Fibroblast of skin of left quadriceps (primary cell): Measurements from ENCODE around the gene OR51S1.
"Not testable (repeated sequence)": the region's sequence is repeated elsewhere in the genome, so short reads cannot be mapped to it uniquely, and the experiment has no call there.

Experiments used
- DNase-seq, 2 experiments: peaks; one replicate each; pipeline ENCODE4 v3.0.0-alpha.2; 2013; ENCODE audit warnings: low read depth in 2 of 2

Gene OR51S1

DNA sequence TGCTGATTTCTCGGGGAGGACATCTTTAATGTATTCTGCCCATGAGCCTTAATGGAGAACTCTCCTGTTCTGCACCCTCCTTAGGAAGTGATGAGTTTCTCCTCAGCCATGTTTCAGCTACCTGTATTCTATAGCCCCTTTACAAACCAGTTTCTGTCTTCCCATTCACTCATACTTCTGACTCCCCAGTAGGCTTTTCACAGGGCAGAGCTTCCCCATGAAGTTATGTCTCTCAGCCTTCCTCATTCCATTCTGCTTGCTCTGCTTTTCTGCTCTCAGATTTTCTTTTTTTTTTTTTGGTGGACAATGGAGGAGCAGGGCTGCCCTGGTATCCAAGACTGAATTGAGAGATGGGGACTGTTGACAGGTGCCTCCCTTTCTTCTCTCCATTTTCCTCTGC is 40.5 kb downstream of the OR51S1 start:
- no peak for DNase-seq

DNA sequence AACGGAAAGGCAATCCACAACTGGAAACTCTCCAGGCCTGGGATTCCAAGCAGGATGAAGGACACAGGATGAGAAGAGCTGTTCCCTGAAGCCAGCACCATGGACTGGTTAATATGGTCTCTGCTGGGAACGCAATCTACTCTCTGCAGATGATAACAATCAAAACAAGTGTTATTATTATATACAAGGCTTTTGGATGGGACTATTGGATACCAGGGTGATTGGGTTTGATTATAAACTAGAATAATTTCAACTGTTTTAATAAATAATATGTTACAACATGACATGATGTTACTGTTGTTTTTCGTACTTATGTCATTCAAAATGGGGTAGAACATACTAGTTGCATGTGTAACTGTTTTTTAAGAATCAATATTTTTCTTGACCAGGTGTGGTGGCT is 44.7 kb downstream of the OR51S1 start, which contains the start of gene OR52R1:
OR52R1 (minus strand) TSS at position 101 of the 400 bp plus-strand sequence; CDS start at position 101, 0 bp downstream.
- no peak for DNase-seq

- not testable (repeated sequence) for DNase-seq
Measured at GRCh38 chr11:4801316-4801715, 47.7 kb downstream of the OR51S1 start.

DNA sequence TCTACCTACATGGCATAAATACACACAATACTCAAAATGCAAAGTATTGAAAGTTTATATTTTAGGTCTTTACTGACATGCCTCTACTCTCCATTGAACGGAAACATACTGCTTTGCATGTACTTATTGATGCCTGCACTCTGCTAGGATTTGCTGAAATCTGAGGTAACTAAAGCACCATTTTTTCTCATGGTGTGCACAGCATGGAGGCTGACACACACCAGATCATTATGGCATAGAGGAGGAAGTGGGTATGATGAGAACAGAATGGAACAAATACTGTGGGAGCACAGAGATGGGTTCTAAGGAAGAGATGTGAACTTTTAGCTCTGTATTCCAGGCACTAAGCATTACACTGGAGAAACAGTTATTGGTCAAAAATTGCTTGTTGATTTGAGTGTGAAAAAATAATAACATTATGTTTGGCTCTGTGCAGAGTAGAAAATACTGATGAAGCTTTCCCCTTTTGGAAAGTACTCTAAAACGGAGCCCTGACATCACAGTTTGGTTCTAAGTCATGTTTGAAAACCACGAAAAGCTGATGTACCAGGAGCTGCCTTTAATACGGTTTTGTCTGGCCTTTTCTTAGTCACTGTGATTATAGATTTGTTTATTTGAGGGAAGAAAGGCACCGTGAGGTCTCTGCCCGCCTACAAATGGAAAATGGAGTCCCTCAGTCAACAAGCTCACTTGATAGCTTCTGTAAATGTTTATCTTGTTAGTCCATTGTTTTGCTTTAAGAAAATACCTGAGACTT is 50.4 kb downstream of the OR51S1 start:
- no peak for DNase-seq
